GM12878 (cell line): ENCODE measurements around the gene GALK1. TPM values are rescaled to one million over a fixed set of nuclear protein-coding genes. Genes with fewer than 3 reads are reported as not detected.

Experiments used
- ATF2 ChIP-seq: IDR thresholded peaks from 2 replicates; pipeline ENCODE4 v1.6.1; 2012; ENCODE audit warnings: low read length, inconsistent platforms
- CHD1 ChIP-seq: IDR thresholded peaks from 2 replicates; pipeline ENCODE4 v1.6.1; 2012; ENCODE audit warnings: low read depth, low read length, improper control_type of control experiment
- DPF2 ChIP-seq: fragments of 450-650 bp; IDR thresholded peaks from 2 replicates; pipeline ENCODE4 v1.6.1; 2017; ENCODE audit warnings: mild to moderate bottlenecking
- E2F4 ChIP-seq: IDR thresholded peaks from 2 replicates; pipeline ENCODE4 v1.6.1; 2012; ENCODE audit warnings: low read depth, low read length, improper control_type of control experiment
- E2F8 ChIP-seq: fragments of 450-650 bp; IDR thresholded peaks from 2 replicates; pipeline ENCODE4 v1.6.1; 2018; ENCODE audit warnings: mild to moderate bottlenecking, low read depth, moderate library complexity; ENCODE audit not compliant: partially characterized antibody
- ETV6 ChIP-seq, 2 experiments: fragments of 450-650 bp in 1 of 2; IDR thresholded peaks in 1 of 2; conservative IDR thresholded peaks in 1 of 2; 2 replicates each; pipeline ENCODE4 v1.6.1; 2014; ENCODE audit warnings: antibody characterized with exemption in 1 of 2, borderline replicate concordance in 1 of 2, low read depth in 1 of 2, mild to moderate bottlenecking in 1 of 2, moderate library complexity in 1 of 2
- FOS ChIP-seq: IDR thresholded peaks from 3 replicates; pipeline ENCODE4 v1.6.1; 2011; ENCODE audit warnings: borderline replicate concordance; ENCODE audit not compliant: insufficient read length; ENCODE audit errors: extremely low read depth
- IKZF1 ChIP-seq: fragments of 450-650 bp; conservative IDR thresholded peaks from 2 replicates; pipeline ENCODE4 v1.6.1; 2017; ENCODE audit warnings: antibody characterized with exemption, mild to moderate bottlenecking
- JUNB ChIP-seq: IDR thresholded peaks from 2 replicates; pipeline ENCODE4 v1.6.1; 2016; ENCODE audit warnings: antibody characterized with exemption, mild to moderate bottlenecking
- KAT2A ChIP-seq: conservative IDR thresholded peaks from 2 replicates; pipeline ENCODE4 v1.6.1; 2011; ENCODE audit warnings: low read depth, low read length; ENCODE audit not compliant: control insufficient read depth
- NFXL1 ChIP-seq: fragments of 450-650 bp; IDR thresholded peaks from 2 replicates; pipeline ENCODE4 v1.6.1; 2017; ENCODE audit warnings: antibody characterized with exemption, mild to moderate bottlenecking, borderline replicate concordance
- NFYA ChIP-seq: IDR thresholded peaks from 2 replicates; pipeline ENCODE4 v1.6.1; 2011; ENCODE audit warnings: low read depth, mild to moderate bottlenecking, low read length, improper control_type of control experiment, borderline replicate concordance
- PKNOX1 ChIP-seq: fragments of 450-650 bp; IDR thresholded peaks from 2 replicates; pipeline ENCODE4 v1.6.1; 2016; ENCODE audit warnings: mild to moderate bottlenecking
- SMAD1 ChIP-seq: fragments of 450-650 bp; IDR thresholded peaks from 2 replicates; pipeline ENCODE4 v1.6.1; 2018; ENCODE audit warnings: mild to moderate bottlenecking, low read depth; ENCODE audit not compliant: partially characterized antibody
- SMARCA5 ChIP-seq: fragments of 450-650 bp; IDR thresholded peaks from 2 replicates; pipeline ENCODE4 v1.6.1; 2017; ENCODE audit warnings: mild to moderate bottlenecking
- SUZ12 ChIP-seq: fragments of 200-600 bp; sonication (generic); IDR thresholded peaks from one replicate; pipeline ENCODE4 v1.6.1; 2018; ENCODE audit warnings: antibody characterized with exemption, mild to moderate bottlenecking; ENCODE audit not compliant: unreplicated experiment
- TCF7 ChIP-seq: IDR thresholded peaks from 2 replicates; pipeline ENCODE4 v1.6.1; 2014; ENCODE audit warnings: antibody characterized with exemption, borderline replicate concordance
- ZNF207 ChIP-seq: fragments of 450-650 bp; IDR thresholded peaks from 2 replicates; pipeline ENCODE4 v1.6.1; 2014; ENCODE audit warnings: antibody characterized with exemption, mild to moderate bottlenecking, borderline replicate concordance
- ZNF687 ChIP-seq: fragments of 450-650 bp; IDR thresholded peaks from 2 replicates; pipeline ENCODE4 v1.6.1; 2017; ENCODE audit warnings: mild to moderate bottlenecking, moderate library complexity
- polyA plus RNA-seq, 11 experiments: library from polyadenylated mRNA; depleted of rRNA in 4 of 11; unstranded in 6 of 11; stranded (reverse) in 5 of 11; fragments of >200 nt; fragmentation: Nextera tagmentation in 4 of 11; fragmentation: Illumina TruSeq in 1 of 11; extraction: Ambion mirVana in 4 of 11; extraction: Trizol in 1 of 11; gene quantifications; 1 replicate in 1 of 11; 2 replicates in 10 of 11; pipeline versions ENCODE4 v1.2.1 to v1.2.3, GENCODE V29; 2011 to 2016; ENCODE audit warnings: inconsistent platforms in 2 of 11, missing spikeins in 2 of 11, low read depth in 1 of 11
- total RNA-seq, 4 experiments: library from RNA; depleted of rRNA in 3 of 4; stranded (reverse); fragments of >200 nt in 3 of 4; fragmentation: Illumina TruSeq in 1 of 4; extraction: Trizol in 1 of 4; gene quantifications; 2 replicates each; pipeline versions ENCODE4 v1.2.1 to v1.2.3, GENCODE V29; 2013 to 2021

Gene GALK1
- total and polyA plus RNA-seq, 10 of the 15 experiments (the other 5 are each of a cell fraction or from before 2014, with no cell fraction given): 0.21 to 43.8 (median 21.4) TPM

GRCh38 chr17:75783069-75783783, 18.2 kb upstream of the GALK1 start (continued):
- TF ChIP-seq ZNF687: peak; percentile 47; the same call in 1 of the 2 replicates
- TF ChIP-seq NFXL1: peak; percentile 90
- no peak for TF ChIP-seq NFYA
- TF ChIP-seq TCF7: peak; percentile 79; the same call in 1 of the 2 replicates
- TF ChIP-seq PKNOX1: peak; percentile 85
- peak; percentile 87 for TF ChIP-seq ATF2
- TF ChIP-seq SUZ12: no peak
- peak; percentile 96 for TF ChIP-seq SMARCA5
- no peak for TF ChIP-seq E2F4
- TF ChIP-seq DPF2: 0 out of 2 replicates have a peak, but pooled peaks have one; percentile 43
- TF ChIP-seq ETV6 (conservative IDR thresholded peaks at IDR 0.05 in 1 of 2, IDR thresholded peaks at IDR 0.05 in 1 of 2; ENCODE audit: borderline replicate concordance in 1 of 2, low read depth in 1 of 2): peak in 1 of 2 experiments; percentile 65; a peak in 2 of 4 replicates
- no peak for TF ChIP-seq SMAD1
- TF ChIP-seq E2F8: no peak
- TF ChIP-seq CHD1: no peak; the same call in 1 of the 2 replicates
- TF ChIP-seq KAT2A: no peak
- TF ChIP-seq IKZF1: peak; percentile 50
- no peak for TF ChIP-seq ZNF207
- no peak for TF ChIP-seq FOS
- peak; percentile 42 for TF ChIP-seq JUNB
